Endothelial cell (in vitro differentiated cells): Measurements from ENCODE around the gene MOB3B. TPM values are rescaled to one million over a fixed set of nuclear protein-coding genes. Genes with fewer than 3 reads are reported as not detected.
A peak's percentile ranks its signal among the peaks of the same experiment; 100 is the strongest.

Source experiments
- DNase-seq: peaks from one replicate; pipeline ENCODE4 v3.0.0; 2021; ENCODE audit warnings: low spot score
- H3K27ac Mint-ChIP-seq: one replicate; pipeline ENCODE4 v1.8.0; 2021; ENCODE audit warnings: mixed read lengths, inconsistent platforms; ENCODE audit not compliant: unreplicated experiment
- H3K27me3 Mint-ChIP-seq: one replicate; pipeline ENCODE4 v1.8.0; 2021; ENCODE audit warnings: mild to moderate bottlenecking, moderate library complexity, mixed read lengths, inconsistent platforms; ENCODE audit not compliant: unreplicated experiment
- H3K36me3 Mint-ChIP-seq: one replicate; pipeline ENCODE4 v1.8.0; 2021; ENCODE audit warnings: mild to moderate bottlenecking, low read depth, mixed read lengths, inconsistent platforms; ENCODE audit not compliant: unreplicated experiment
- H3K4me1 Mint-ChIP-seq: one replicate; pipeline ENCODE4 v1.8.0; 2021; ENCODE audit warnings: mild to moderate bottlenecking, mixed read lengths, inconsistent platforms; ENCODE audit not compliant: unreplicated experiment
- H3K4me3 Mint-ChIP-seq: one replicate; pipeline ENCODE4 v1.8.0; 2021; ENCODE audit warnings: mild to moderate bottlenecking, mixed read lengths, inconsistent platforms; ENCODE audit not compliant: unreplicated experiment
- H3K9me3 Mint-ChIP-seq: one replicate; pipeline ENCODE4 v1.8.0; 2021; ENCODE audit warnings: mixed read lengths, inconsistent platforms; ENCODE audit not compliant: unreplicated experiment
- total RNA-seq: library from RNA; stranded (reverse); fragmentation: NEBNext Ultra II Directional; extraction: Animal tissue kit (Norgen Biotek cat#: 25700); gene quantifications from one replicate; pipeline ENCODE4 v1.2.1, GENCODE V29; 2021; ENCODE audit not compliant: unreplicated experiment
- TF ChIP-seq, protein P1 (sequence below): fragments of 200-600 bp; sonication (generic); IDR thresholded peaks from one replicate; pipeline ENCODE4 v1.5.0; 2021; ENCODE audit warnings: antibody characterized with exemption; ENCODE audit not compliant: unreplicated experiment

The MOB3B gene
- total RNA-seq, 1 donor from 2014 or later: 6.4 TPM

DNA sequence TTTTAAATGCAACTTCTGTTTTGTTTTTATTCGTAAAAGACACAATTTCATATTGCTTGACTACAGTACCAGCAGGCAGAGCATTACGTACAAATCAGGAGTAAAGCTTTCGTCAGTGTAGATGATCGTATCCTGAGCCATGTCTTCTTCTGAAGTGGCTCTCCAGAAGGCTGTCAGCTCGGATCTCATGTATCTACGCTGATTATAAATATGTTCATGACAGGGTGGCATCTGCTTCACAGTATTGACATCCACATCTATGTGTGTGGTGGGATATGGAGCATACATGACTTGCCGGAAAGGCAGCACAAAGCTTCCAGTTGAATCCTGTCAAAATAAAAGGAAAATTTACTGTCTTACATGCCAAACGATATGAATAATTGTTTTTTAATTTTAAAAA lies 26.9 kb upstream of the MOB3B start:
- H3K27me3 Mint-ChIP-seq: no peaks in the 10 kb centered on the region
- H3K4me1 Mint-ChIP-seq: no peaks in the 10 kb centered on the region
- H3K27ac Mint-ChIP-seq: no peak overlapping the region
- no peak overlapping the region for H3K4me3 Mint-ChIP-seq
- no peaks in the 10 kb centered on the region for H3K36me3 Mint-ChIP-seq
- TF ChIP-seq, protein P1, sequence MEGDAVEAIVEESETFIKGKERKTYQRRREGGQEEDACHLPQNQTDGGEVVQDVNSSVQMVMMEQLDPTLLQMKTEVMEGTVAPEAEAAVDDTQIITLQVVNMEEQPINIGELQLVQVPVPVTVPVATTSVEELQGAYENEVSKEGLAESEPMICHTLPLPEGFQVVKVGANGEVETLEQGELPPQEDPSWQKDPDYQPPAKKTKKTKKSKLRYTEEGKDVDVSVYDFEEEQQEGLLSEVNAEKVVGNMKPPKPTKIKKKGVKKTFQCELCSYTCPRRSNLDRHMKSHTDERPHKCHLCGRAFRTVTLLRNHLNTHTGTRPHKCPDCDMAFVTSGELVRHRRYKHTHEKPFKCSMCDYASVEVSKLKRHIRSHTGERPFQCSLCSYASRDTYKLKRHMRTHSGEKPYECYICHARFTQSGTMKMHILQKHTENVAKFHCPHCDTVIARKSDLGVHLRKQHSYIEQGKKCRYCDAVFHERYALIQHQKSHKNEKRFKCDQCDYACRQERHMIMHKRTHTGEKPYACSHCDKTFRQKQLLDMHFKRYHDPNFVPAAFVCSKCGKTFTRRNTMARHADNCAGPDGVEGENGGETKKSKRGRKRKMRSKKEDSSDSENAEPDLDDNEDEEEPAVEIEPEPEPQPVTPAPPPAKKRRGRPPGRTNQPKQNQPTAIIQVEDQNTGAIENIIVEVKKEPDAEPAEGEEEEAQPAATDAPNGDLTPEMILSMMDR: no peak
- no peaks in the 10 kb centered on the region for H3K9me3 Mint-ChIP-seq
- DNase-seq: no peak

DNA sequence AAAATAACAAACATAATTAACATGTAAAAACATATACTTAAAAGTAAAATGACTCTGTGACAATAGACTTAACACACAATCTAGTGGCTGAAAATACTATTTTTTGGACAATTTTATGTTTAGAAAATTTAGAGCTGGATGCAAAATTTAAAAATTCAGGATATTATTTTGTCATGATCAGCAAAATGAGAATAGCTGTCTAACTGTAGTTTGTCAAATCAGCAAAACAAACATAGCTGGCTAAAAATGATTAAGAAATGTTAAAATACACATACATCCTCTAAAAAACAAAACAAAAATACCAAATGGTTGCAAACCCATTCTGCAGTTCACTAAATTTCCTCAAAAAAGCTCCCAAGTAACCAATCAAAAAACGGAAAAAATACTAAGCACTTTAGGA lies 25.1 kb upstream of the MOB3B start:
- H3K4me3 Mint-ChIP-seq: no peak overlapping the region
- no peaks in the 10 kb centered on the region for H3K4me1 Mint-ChIP-seq
- TF ChIP-seq, protein P1: no peak
- H3K36me3 Mint-ChIP-seq: no peaks in the 10 kb centered on the region
- DNase-seq: no peak
- no peak overlapping the region for H3K27ac Mint-ChIP-seq
- H3K27me3 Mint-ChIP-seq: no peaks in the 10 kb centered on the region
- H3K9me3 Mint-ChIP-seq: no peaks in the 10 kb centered on the region

DNA sequence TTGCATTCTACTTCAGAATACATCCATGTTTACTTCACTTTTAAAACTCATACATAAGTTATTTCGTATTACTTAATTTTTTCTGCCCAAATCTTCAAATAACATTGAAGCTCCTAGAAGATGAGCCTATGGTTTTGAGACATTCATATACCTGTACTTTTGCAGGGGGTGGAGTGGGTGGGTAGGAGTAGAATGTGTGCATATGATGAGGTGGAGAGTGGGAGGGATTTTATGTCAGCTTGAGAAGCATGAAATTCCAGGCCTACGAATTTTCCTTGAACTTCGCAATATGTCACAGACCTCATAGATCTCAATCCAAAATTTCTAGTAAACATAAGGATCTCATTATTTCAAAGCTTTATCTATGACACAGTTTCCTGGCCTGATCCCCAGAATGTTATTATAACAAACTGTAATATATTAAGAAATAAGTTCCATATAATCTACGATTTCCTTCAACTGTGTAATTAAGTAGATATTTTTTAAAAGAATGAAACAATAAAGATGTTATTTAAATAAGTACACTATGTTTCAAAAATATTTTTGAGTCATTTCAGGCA lies 19.7 kb upstream of the MOB3B start:
- no peak for DNase-seq
- Mint-ChIP-seq H3K4me1 (no peaks in the 10 kb centered on the region), H3K27me3 (no peaks in the 10 kb centered on the region), H3K4me3 (no peak overlapping the region), H3K36me3 (peaks cover 5% of the 10 kb centered on the region), H3K27ac (no peak overlapping the region), H3K9me3 (no peaks in the 10 kb centered on the region)
- TF ChIP-seq, protein P1: no peak

DNA sequence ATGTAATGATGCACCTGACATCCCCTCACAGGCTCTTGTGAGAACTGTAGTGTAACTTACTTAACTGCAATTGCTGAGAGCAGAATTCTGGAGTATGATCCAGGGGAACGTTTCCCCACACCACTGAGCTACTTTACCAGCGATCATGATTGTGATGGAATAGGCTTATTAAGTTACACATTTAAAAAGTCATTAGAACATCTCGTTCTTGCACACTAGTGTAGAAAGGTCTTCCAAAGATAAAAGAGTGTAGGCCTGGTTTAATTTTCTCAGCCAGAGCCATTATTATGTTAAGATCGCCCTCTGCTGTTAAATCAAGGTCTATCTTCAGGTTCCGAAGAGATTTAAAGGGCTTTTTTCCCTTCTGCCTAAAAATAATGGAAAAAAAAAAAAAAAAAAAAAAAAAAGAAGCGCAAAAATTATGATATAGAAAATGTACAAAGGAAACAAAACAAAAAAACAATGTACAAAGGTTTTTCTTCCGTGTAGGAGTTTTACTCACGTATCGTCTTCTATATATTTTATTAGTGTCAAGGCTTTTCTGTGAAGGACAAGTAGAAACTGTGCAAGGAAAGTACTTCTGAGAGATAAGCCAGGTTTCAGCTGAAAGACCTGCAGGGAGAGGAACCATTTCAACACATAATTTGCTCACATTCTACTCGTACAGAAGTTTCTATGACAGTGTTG lies 18.6 kb upstream of the MOB3B start:
- Mint-ChIP-seq H3K4me3 (no peak overlapping the region), H3K27ac (no peak overlapping the region), H3K36me3 (peaks cover 7% of the 10 kb centered on the region), H3K27me3 (no peaks in the 10 kb centered on the region), H3K4me1 (no peaks in the 10 kb centered on the region), H3K9me3 (no peaks in the 10 kb centered on the region)
- TF ChIP-seq, protein P1: peak; percentile 49
- DNase-seq: no peak

DNA sequence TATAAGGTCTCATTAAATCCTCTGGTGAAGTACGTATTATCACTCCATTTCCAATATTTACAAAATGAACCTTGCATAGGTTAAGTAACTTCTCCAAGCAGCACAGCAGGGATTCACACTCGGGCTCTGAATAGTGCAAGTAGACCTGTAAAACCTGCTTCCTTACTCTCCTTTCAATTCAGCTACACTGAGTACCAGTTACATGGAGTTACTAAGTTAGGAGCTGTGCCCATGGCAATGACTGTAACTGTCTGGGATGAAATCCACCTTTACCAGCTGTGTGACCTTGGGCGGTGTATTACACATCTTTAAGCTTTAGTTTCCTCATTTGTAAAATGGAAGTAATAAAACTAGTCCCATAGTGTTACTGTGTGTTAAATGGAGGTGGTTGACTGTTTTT lies 15.9 kb upstream of the MOB3B start:
- no peak for DNase-seq
- Mint-ChIP-seq H3K4me1 (peaks cover 6% of the 10 kb centered on the region), H3K27me3 (no peaks in the 10 kb centered on the region), H3K9me3 (no peaks in the 10 kb centered on the region), H3K27ac (no peak overlapping the region), H3K36me3 (peaks cover 7% of the 10 kb centered on the region), H3K4me3 (no peak overlapping the region)
- TF ChIP-seq, protein P1: no peak
